GM21723 (cell line): ENCODE measurements around the gene EDA2R.
A peak's percentile ranks its signal among the peaks of the same experiment; 100 is the strongest.

Source experiments
- ATAC-seq: cut with Tn5 transposase; IDR thresholded peaks from one replicate; pipeline ENCODE4 v1.9.1; 2021; ENCODE audit warnings: mild to moderate bottlenecking, moderate library complexity; ENCODE audit not compliant: unreplicated experiment

Gene EDA2R, protein sequence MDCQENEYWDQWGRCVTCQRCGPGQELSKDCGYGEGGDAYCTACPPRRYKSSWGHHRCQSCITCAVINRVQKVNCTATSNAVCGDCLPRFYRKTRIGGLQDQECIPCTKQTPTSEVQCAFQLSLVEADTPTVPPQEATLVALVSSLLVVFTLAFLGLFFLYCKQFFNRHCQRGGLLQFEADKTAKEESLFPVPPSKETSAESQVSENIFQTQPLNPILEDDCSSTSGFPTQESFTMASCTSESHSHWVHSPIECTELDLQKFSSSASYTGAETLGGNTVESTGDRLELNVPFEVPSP

GRCh38 chrX:66638591-66639500 lies at the start of gene EDA2R:
EDA2R (minus strand) TSS chrX:66639078; CDS start chrX:66616020, 23,058 bp downstream.
- ATAC-seq, result peak; percentile 92

- ATAC-seq, result no peak
These were observed 45.3 kb upstream of the EDA2R start for GRCh38 chrX:66684196-66684595.

- ATAC-seq, result no peak
These were observed 41.6 kb upstream of the EDA2R start for GRCh38 chrX:66680451-66680850.

DNA sequence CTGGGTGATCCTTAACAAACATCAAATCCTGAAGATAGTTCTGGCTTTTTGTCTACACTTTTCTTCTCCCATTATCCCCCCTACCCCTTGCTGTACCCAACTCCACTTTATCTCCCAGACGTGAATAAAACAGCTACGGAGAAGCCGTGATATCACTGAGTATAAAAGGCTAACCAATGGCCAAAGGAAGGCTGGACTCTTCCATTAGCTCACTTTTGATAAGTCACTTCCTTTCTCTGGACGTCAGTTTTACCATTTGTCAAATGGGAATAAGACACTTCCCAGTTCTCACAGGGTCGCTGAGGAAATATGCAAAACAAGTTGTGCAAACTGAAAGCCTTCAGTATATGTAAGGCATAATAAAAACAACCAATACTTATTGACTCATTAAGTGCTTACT lies 38.6 kb upstream of the EDA2R start:
- no peak for ATAC-seq

GRCh38 chrX:66676990-66677389 lies 38.1 kb upstream of the EDA2R start:
- no peak for ATAC-seq

- ATAC-seq, result no peak
These were observed 37.5 kb upstream of the EDA2R start for GRCh38 chrX:66676413-66676812.

GRCh38 chrX:66675541-66675940 lies 36.7 kb upstream of the EDA2R start:
- ATAC-seq, result no peak

GRCh38 chrX:66674506-66674905 lies 35.6 kb upstream of the EDA2R start:
- ATAC-seq, result no peak

DNA sequence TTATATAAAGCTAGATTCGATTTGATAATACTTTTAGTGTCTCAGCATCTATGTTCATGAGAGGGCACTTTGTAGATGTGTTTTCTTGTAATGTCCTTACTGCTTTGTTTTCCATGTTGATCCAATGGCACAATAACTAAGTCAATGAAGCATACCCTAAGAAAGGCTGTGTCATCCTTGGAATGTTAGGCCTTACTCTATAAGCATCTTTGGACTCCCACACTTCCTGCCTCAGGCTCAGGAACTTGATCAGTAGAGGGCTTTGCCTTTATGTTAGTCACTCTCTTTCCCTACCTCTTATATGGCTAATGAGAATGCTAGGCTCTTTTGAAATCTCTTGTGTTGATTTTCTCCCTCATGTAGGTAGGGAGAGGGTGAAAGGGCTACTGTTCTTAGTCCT lies 33.2 kb upstream of the EDA2R start:
- ATAC-seq, result no peak

- ATAC-seq, result no peak
These were observed 15.5 kb upstream of the EDA2R start for GRCh38 chrX:66654411-66654810.

DNA sequence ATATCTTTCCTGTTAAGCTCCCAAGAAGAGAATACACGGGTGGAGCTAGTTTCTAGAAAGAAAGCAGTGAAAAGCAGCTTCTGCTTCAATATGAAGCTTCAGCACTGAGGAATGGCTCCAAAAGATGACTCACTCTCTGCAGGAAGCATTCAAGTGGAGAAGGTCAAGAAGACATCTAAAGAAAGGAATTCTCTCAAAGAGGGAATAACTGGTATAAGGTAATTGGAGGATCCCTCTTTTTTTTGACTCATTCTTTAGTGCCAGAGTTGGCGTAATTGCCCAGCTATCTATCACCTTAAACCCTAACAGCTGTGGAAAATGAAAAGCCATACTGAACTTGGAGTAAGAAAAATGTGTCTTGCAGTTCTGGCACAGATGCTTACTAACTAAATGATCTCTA lies 3.5 kb downstream of the EDA2R start:
- ATAC-seq, result no peak

DNA sequence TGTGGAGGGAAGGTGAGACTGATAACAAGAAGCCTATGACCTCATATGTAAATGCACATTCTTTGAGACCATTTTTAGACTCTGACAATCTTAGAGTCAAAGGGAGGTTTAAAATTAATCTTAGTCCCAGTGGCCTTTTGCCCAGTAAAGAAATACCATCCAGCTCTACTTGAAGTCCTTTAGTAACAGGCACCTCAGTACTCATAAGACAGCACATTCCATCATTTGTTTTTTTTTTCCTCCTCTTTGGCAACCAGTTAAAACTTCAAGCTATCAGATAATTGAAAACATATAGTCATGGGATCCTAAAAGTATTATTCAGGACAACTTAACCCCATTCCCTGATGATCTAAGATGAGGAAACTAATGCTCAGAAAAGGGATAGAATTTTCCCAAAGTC lies 4.6 kb downstream of the EDA2R start:
- ATAC-seq, result no peak

DNA sequence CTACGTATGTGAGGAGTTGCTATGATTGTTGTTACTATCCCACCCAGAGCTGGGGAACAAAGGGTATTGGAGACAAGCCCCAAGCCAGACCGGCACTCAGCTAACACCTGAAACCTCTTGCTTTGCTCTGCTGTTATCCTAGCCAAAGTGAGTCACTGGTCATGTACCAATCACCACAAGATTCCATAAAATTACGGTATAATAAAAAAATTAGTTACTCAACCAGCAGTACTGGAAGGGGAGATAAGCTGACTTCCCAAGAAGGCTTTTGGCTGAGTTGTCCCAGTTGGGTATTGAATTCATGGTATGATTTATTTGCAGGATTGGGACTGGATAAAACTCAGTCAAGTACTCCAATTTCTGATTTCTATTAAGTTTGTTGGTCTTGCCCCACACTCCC lies 5.3 kb downstream of the EDA2R start:
- ATAC-seq, result no peak

- no peak for ATAC-seq
These were observed 5.9 kb downstream of the EDA2R start for GRCh38 chrX:66632981-66633380.

- ATAC-seq, result no peak
These were observed 6.4 kb downstream of the EDA2R start for GRCh38 chrX:66632473-66632872.

DNA sequence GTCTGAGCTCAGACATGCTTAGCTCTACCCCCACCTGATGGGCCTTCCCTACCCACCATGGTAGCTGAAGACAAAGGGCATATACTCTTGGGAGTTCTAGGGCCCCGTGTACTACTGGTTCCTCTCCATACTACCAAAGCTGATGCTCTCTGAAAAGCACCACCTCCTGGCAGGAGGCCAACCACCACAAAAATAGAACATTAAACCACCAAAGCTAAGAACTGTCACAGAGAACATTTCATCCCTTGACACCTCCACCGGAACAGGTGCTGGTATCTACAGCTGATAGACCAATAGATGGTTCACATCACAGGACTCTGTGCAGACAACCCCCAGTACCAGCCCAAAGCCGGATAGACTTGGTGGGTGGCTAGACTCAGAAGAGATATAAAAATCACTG lies 13.4 kb downstream of the EDA2R start:
- ATAC-seq, result peak; percentile 72

- no peak for ATAC-seq
These were observed 16.7 kb downstream of the EDA2R start for GRCh38 chrX:66622209-66622608.

GRCh38 chrX:66616944-66617343 lies 21.9 kb downstream of the EDA2R start:
- ATAC-seq, result no peak

DNA sequence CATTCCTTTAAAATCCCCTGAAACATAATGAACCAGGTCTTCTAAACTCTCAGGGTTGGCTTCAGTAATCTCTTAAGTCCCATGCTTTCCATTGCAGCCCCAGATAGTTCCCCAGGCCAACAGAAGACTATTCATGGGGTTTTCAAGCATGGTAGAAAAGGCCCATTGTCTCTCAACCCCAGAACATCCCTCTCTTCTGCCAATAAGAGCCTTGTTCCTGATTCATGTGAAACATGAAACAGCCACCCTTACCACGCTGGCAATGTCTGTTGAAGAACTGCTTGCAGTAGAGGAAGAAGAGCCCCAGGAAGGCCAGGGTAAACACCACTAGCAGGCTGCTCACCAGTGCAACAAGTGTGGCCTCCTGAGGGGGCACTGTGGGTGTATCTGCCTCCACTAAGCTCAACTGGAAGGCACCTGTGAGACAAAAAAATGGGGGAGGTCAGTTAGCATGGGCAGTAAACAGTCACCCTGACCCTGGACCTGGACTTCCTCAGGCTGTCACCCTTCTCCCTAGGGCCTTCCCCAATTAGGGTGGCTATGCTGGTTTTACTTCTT lies 36.4 kb downstream of the EDA2R start:
- no peak for ATAC-seq

GRCh38 chrX:66601522-66601921 lies 37.4 kb downstream of the EDA2R start:
- ATAC-seq, result no peak

DNA sequence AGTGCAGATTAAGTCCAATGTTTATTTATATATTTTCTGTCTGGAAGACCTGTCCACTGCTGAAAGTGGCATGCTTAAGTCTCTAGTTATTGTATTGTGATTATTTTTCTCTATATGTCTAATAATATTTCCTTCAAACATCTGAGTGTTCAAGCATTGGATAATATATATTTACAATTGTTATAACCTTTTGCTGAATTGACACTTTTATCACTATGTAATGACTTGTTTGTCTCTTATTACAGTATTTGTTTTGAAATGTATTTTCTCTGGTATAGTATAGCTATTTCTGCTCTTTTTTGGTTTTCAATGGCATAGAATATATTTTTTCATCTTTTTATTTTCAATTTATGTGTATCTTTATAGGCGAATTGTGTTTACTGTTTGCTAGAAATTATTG lies 59.7 kb downstream of the EDA2R start:
- ATAC-seq, result no peak

DNA sequence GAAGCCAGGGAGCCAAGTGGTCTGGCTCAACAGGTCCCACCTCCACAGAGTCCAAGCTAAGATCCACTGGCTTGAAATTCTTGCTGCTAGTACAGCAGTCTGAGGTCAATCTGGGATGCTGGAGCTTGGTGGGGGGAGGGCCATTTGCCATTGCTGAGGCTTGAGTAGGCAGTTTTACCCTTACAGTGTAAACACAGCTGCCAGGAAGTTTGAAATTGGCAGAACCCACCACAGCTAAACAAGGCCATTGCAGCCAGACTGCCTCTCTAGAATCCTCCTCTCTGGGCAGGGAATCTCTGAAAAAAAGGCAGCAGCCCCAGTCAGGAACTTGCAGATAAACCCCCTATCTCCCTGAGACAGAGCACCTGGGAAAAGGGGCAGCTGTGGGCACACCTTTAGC lies 84.9 kb downstream of the EDA2R start:
- no peak for ATAC-seq
